GM21619 (cell line): ENCODE measurements around the gene COBLL1.

Experiments
- ATAC-seq: cut with Tn5 transposase; IDR thresholded peaks from one replicate; pipeline ENCODE4 v1.9.1; 2021; ENCODE audit not compliant: unreplicated experiment

The COBLL1 gene

GRCh38 chr2:164761737-164762460, 79.7 kb downstream of the COBLL1 start:
- peak; percentile 5 for ATAC-seq

GRCh38 chr2:164761201-164761600, 80.4 kb downstream of the COBLL1 start:
- ATAC-seq, result peak; percentile 98

- no peak for ATAC-seq
Measured at GRCh38 chr2:164760179-164760578, 81.4 kb downstream of the COBLL1 start.

- ATAC-seq, result no peak
Measured at GRCh38 chr2:164757934-164758695, 83.5 kb downstream of the COBLL1 start.

- no peak for ATAC-seq
Measured at GRCh38 chr2:164756773-164757172, 84.8 kb downstream of the COBLL1 start.

- no peak for ATAC-seq
Measured at GRCh38 chr2:164755952-164756351, 85.7 kb downstream of the COBLL1 start.

- no peak for ATAC-seq
Measured at GRCh38 chr2:164754157-164755093, 87.2 kb downstream of the COBLL1 start.

GRCh38 chr2:164752956-164753355, 88.7 kb downstream of the COBLL1 start:
- no peak for ATAC-seq

GRCh38 chr2:164747783-164748433, 93.7 kb downstream of the COBLL1 start:
- ATAC-seq, result no peak

GRCh38 chr2:164747140-164747539, 94.5 kb downstream of the COBLL1 start:
- no peak for ATAC-seq

- ATAC-seq, result no peak
Measured at GRCh38 chr2:164746713-164747112, 94.9 kb downstream of the COBLL1 start.

GRCh38 chr2:164745012-164745797, 96.4 kb downstream of the COBLL1 start:
- ATAC-seq, result no peak

GRCh38 chr2:164742738-164743317, 98.8 kb downstream of the COBLL1 start:
- no peak for ATAC-seq

GRCh38 chr2:164739966-164740365, 101.7 kb downstream of the COBLL1 start:
- ATAC-seq, result no peak

GRCh38 chr2:164737612-164738081, 104.0 kb downstream of the COBLL1 start:
- no peak for ATAC-seq

GRCh38 chr2:164735309-164735919, 106.2 kb downstream of the COBLL1 start:
- ATAC-seq, result no peak

GRCh38 chr2:164734196-164734595, 107.4 kb downstream of the COBLL1 start:
- ATAC-seq, result no peak

GRCh38 chr2:164725542-164725941, 116.1 kb downstream of the COBLL1 start:
- ATAC-seq, result no peak
